HL-60 (cell line): ENCODE data around the gene LIMCH1.

ENCODE experiments used
- DNase-seq, 2 experiments: peaks; one replicate each; pipeline ENCODE4 v3.0.0-alpha.2; 2010 to 2020; ENCODE audit warnings: low read depth in 1 of 2, low spot score in 1 of 2
- H3K27ac ChIP-seq: fragments of 250-450 bp; sonication (Bioruptor Pico); replicated peaks from 2 replicates; pipeline ENCODE4 v1.5.1; 2020; ENCODE audit warnings: mild to moderate bottlenecking, moderate library complexity
- H3K27me3 ChIP-seq: fragments of 250-450 bp; sonication (Bioruptor Pico); 2 replicates; pipeline ENCODE4 v1.5.1; 2021; ENCODE audit warnings: mild to moderate bottlenecking, moderate library complexity; ENCODE audit not compliant: insufficient read depth, poor library complexity, severe bottlenecking
- H3K4me3 ChIP-seq: replicated peaks from 2 replicates; pipeline ENCODE4 v1.5.1; 2011; ENCODE audit warnings: mild to moderate bottlenecking, control low read depth, low read length; ENCODE audit not compliant: insufficient read depth
- CTCF ChIP-seq: IDR thresholded peaks from one replicate; pipeline ENCODE4 v1.5.1; 2011; ENCODE audit warnings: low read length, control low read depth, inconsistent platforms; ENCODE audit not compliant: insufficient read depth
- GABPA ChIP-seq: IDR thresholded peaks from 2 replicates; pipeline ENCODE4 v1.6.1; 2012; ENCODE audit warnings: low read depth
- POLR2AphosphoS5 ChIP-seq: IDR thresholded peaks from 2 replicates; pipeline ENCODE4 v1.6.1; 2012; ENCODE audit warnings: low read depth
- SPI1 ChIP-seq: IDR thresholded peaks from 2 replicates; pipeline ENCODE4 v1.6.1; 2012; ENCODE audit warnings: low read depth, mild to moderate bottlenecking, borderline replicate concordance
- TF ChIP-seq, protein P1 (sequence below): IDR thresholded peaks from 2 replicates; pipeline ENCODE4 v1.6.1; 2012; ENCODE audit warnings: low read depth; ENCODE audit not compliant: insufficient replicate concordance

LIMCH1 gene

DNA sequence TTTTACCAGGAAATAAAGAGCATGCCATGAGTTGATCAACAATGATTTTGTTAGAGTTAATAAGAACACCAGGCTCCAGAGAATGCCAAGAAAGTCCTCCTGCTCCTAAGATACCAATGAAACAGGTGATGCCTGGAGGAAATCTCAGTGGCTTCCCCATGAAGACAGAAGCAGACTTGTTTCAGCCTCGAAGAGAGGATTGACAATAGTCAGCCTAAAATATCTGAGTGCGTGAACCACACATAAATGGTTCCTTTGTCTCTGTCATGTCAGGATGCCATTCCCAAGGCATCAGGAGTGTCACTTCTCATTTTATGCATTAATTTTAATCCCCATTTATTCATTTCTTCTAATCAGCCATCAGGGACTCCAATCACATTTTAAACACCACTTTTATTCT is 141.0 kb downstream of the LIMCH1 start:
- DNase-seq: no peak
- H3K4me3 ChIP-seq: no peak overlapping the region

GRCh38 chr4:41679991-41680390 is 142.0 kb downstream of the LIMCH1 start:
- TF ChIP-seq, protein P1, sequence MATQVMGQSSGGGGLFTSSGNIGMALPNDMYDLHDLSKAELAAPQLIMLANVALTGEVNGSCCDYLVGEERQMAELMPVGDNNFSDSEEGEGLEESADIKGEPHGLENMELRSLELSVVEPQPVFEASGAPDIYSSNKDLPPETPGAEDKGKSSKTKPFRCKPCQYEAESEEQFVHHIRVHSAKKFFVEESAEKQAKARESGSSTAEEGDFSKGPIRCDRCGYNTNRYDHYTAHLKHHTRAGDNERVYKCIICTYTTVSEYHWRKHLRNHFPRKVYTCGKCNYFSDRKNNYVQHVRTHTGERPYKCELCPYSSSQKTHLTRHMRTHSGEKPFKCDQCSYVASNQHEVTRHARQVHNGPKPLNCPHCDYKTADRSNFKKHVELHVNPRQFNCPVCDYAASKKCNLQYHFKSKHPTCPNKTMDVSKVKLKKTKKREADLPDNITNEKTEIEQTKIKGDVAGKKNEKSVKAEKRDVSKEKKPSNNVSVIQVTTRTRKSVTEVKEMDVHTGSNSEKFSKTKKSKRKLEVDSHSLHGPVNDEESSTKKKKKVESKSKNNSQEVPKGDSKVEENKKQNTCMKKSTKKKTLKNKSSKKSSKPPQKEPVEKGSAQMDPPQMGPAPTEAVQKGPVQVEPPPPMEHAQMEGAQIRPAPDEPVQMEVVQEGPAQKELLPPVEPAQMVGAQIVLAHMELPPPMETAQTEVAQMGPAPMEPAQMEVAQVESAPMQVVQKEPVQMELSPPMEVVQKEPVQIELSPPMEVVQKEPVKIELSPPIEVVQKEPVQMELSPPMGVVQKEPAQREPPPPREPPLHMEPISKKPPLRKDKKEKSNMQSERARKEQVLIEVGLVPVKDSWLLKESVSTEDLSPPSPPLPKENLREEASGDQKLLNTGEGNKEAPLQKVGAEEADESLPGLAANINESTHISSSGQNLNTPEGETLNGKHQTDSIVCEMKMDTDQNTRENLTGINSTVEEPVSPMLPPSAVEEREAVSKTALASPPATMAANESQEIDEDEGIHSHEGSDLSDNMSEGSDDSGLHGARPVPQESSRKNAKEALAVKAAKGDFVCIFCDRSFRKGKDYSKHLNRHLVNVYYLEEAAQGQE: no peak
- TF ChIP-seq GABPA: no peak
- TF ChIP-seq CTCF: no peak
- DNase-seq: no peak

More for the DNA sequence above, 141.0 kb downstream of the LIMCH1 start:
- H3K27ac ChIP-seq: no peak overlapping the region
- H3K27me3 ChIP-seq: no peaks in the 10 kb centered on the region
- TF ChIP-seq SPI1 (no peak), CTCF (no peak), GABPA (no peak), POLR2AphosphoS5 (no peak)
- TF ChIP-seq, protein P1: no peak

DNA sequence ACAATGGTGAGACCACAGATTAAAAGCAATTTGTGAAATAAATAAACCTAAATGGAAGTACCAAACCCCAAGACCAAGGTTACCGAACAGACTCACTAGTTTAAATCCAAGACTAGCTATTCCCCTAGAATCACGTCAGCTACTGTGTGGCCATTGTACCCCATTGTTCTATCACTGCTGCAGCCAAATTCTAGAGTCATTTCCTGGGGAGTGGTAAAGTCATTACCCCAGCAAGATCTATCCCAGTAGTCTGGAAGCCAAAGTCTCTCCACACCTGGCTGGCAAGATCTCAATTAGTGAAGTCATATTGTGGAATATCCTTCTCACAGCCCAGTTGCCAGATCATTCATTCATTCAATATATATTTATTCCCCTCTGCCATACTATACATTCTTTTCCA is 143.1 kb downstream of the LIMCH1 start:
- no peak for TF ChIP-seq SPI1
- Histone ChIP-seq H3K27ac (no peak overlapping the region), H3K27me3 (no peaks in the 10 kb centered on the region), H3K4me3 (no peak overlapping the region)
- DNase-seq: no peak

More at GRCh38 chr4:41679991-41680390, 142.0 kb downstream of the LIMCH1 start:
- Histone ChIP-seq H3K27ac (no peak overlapping the region), H3K4me3 (no peak overlapping the region), H3K27me3 (no peaks in the 10 kb centered on the region)

GRCh38 chr4:41683326-41683725 is 145.4 kb downstream of the LIMCH1 start:
- no peak overlapping the region for H3K4me3 ChIP-seq
- H3K27ac ChIP-seq: no peak overlapping the region
- H3K27me3 ChIP-seq: no peaks in the 10 kb centered on the region
- TF ChIP-seq CTCF: no peak
- TF ChIP-seq, protein P1: no peak
- no peak for TF ChIP-seq GABPA
- no peak for TF ChIP-seq POLR2AphosphoS5
- TF ChIP-seq SPI1: no peak
- no peak for DNase-seq
